ENCODE results near the gene YTHDF2.

DNA sequence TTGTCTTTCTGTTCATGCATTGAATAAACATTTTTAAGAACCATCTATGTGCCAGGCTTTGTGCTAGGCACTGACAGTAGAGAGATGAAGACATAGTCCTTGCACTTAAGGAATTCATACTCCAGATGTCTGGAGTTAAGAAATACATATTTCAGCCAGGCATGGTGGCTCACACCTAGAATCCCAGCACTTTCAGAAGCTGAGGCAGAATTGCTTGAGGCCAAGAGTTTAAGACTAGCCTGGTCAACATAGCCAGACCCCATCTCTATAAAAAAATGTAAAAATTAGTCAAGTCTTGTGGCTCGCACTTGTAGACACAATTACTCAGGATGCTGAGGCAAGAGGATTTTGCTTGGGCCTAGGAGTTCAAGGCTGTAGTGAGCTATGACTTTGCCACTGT is 18.6 kb upstream of the YTHDF2 start:
- TF ChIP-seq POLR2A (IDR thresholded peaks at IDR 0.05): no peak
- TF ChIP-seq, protein P1, sequence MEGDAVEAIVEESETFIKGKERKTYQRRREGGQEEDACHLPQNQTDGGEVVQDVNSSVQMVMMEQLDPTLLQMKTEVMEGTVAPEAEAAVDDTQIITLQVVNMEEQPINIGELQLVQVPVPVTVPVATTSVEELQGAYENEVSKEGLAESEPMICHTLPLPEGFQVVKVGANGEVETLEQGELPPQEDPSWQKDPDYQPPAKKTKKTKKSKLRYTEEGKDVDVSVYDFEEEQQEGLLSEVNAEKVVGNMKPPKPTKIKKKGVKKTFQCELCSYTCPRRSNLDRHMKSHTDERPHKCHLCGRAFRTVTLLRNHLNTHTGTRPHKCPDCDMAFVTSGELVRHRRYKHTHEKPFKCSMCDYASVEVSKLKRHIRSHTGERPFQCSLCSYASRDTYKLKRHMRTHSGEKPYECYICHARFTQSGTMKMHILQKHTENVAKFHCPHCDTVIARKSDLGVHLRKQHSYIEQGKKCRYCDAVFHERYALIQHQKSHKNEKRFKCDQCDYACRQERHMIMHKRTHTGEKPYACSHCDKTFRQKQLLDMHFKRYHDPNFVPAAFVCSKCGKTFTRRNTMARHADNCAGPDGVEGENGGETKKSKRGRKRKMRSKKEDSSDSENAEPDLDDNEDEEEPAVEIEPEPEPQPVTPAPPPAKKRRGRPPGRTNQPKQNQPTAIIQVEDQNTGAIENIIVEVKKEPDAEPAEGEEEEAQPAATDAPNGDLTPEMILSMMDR (IDR thresholded peaks at IDR 0.05): no peak
